Endometrium (tissue), 2 donors: ENCODE results near the gene SDK2.

Experiments
- FAIRE-seq: peaks from 2 replicates; lab custom pipeline; 2012; peaks lifted over from hg19 to GRCh38; lab: Jason Lieb, UNC
- donor health status: control.
- donor health status: control.

The SDK2 gene

DNA sequence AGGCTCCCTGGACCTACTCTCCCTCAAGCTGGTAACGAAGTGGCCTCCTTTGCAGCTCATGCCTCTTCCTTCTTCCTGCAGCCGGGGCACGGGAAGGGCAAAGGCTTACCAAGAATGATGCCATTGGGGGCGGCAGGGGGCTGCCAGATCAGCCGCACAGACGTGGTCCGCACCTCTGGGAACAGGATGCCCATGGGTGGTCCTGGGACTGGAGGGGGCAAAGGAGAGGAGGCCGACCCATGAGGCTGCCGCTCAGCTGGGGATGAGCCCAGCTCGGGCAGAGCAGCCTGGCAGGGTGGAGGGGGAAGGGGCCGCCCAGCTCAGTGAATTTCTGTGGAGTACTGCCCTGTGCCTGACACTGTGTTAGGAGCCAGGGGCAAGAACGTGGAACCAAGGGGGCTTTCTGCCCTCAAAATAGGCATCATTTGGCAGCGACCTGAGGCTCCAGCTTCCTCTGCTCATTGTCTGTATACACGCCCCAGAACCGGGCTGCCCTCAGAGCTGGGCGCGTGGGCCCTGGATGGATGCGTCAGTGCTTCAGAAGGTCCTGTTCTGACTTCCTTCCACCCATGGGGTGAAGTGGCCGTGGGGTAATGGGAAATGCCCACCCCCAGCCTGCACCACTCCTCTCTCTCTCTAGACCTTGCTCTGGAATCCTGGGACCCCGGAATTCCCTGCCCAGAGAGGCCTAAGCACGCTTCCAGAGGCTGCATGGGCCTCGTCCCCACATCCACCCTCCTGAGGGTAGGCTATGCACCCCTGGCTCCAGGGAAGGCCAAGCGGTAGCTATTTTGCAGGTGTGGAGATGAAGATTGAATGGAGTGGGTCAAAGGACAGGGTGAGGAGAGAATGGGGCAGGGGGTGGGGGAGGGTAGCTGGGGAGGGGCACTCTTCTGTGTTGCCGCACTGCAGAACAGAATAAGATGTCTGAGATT, 252.6 kb downstream of the SDK2 start:
- no peak for FAIRE-seq

DNA sequence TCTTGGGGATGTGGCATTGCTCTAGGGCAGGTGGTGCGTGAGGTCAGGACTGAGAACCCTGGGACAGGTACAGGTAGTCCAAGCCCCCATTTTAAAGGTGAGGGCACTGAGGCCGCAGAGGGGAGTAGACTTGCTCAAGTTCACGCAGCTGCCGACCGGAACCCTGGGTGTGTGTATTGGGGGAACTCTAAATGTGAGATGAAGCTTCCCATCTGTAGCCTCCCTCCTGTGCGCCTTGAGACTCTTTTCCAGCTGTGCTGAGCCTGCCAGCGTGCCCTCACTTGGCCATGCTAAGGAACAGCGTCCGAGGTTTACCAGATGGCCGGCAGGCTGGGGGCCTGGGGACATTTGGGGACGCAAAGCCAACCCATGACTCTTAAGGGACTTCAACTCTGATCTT, 253.4 kb downstream of the SDK2 start:
- FAIRE-seq: no peak

- no peak for FAIRE-seq
Measured at GRCh38 chr17:73390221-73390620, 254.0 kb downstream of the SDK2 start.

DNA sequence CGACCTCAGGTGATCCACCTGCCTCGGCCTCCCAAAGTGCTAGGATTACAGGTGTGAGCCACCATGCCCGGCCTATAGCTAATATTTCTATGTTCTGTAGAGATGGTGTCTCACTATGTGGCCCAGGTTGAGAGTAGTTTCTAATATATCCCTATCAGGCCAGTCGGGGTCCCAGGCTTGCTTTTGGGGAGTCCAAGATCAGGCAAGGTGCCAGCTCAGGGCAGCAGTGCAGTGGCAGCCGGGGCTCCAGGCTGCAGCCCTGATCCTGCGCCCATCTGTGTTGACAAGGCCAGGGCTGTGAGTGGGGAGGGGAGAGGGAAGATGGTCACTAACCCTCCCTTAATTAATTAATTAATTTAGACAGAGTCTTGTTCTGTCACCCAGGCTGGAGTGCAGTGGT, 254.8 kb downstream of the SDK2 start:
- FAIRE-seq: no peak

DNA sequence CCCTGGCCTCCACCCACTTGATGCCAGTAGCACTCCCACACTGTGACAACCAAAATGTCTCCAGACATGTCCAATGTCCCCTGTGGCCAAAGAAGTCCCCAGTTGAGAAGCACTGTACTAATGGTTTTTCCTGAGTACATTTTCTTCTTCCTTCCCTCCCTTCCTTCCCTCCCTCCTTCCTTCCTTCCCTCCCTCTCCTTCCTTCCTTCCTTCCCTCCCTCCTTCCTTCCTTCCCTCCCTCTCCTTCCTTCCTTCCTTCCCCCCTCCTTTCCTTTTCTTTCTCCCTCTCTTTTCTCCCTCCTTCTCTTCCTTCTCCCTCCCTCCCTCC, 255.7 kb downstream of the SDK2 start:
- no peak for FAIRE-seq

DNA sequence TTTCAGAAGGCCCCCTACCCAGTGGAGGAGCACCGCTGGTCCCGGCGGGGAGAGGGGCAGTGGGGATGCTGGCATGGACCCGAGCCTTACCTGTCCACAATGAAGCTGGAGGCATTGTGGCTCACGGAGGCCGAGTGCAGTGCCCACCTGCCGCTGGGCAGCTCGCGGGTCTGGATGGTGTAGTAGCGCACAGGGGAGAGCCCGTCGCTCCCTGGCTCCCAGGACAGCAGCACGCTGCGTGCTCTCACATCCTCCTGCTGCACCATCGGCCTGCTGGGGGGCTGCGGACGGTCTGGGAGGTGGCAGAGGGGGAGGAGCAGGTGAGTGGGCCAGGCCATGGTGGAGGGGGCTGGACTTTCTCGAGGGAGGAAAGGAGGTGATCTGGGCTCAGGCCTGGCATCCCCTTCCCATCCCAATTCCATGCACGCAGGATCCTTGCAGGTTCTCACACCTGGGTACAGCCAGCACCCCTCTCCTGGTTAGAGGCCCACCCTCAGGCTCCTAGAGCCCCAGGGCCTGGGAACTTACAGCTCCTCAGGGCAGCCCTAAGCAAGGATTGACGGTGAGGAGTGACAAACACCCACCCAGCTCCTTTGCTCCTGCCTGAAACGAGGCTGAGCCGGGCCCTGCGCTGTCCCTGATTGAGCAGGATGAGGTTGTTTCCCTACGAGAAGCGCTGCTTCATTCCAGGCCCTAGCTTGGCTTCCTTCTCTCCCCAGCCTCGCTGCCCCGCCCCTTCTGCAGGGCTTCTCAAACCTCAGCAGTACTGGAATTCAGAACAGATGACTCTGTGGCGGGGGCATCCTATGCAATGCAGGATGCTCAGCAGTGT, 256.3 kb downstream of the SDK2 start:
- no peak for FAIRE-seq

DNA sequence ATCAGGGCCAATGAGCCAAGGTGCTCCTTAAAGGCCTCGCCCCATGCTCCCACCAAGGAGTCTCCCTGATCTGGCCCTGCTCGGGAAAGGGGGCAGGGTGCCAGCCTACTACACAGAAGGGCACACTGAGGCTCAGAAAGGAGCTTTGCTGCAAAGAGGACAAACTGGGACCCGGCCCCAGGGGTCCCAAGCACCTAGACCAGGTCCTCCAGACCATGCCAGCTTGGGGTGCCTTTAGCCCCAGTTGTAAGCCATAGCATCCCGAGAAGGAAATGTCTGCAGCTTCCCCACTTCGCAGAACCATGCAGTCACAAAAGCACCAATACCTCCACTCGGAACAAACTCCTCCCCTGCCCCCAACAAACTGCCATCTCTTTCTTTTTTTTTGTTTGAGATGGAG, 257.7 kb downstream of the SDK2 start:
- FAIRE-seq: no peak

GRCh38 chr17:73384926-73385325, 259.3 kb downstream of the SDK2 start:
- no peak for FAIRE-seq

DNA sequence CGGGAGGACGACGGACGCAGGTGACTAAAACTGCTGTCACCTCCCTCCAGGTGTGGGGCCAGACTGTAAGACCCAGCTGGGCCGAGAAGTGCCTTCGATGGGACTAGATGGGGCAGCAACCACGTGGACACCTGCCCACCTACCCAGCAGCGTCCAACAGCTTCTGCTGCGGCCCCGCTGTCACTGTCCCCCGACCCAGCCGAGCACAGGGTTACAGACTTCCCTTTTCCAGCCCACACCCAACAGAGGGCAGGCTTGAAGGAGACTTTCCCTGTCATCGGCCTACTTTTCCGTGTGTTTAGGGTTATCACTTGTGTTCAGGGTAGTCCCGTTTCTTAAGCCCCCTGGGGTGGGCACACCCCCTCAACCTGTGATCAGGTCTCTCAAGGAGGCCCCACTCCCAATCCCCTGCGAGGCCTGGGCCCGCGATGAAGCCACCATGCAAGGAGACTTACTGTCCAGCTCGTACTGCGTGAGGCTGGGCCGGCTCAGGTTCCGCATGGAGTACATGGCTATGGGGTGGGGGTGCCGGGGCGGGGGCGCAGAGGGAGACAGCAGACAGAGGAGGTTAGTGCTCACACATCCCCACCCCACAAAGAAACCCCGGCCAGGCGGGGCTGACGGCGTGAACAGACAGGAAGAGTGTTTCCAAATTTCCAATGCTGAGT, 263.7 kb downstream of the SDK2 start:
- FAIRE-seq: no peak

DNA sequence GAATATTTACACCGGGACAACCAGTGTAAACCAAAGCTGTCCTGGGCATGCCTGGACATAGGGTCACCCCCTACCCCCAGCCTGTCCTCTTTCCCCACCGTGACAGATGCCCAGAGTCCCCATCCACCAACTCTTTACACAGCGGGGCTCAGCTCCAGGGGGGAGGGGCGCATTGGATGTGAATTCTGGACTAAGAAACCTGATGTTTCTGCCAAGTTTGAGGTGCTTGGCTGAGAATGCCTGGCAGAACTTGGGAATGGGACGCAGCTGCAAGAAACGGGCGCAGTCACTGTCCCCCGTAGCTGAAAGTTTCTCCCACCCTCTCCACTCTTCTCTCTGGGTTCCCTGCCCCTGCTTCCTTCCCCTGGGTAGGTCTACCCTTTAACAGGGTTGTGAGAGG, 264.4 kb downstream of the SDK2 start:
- FAIRE-seq: no peak

DNA sequence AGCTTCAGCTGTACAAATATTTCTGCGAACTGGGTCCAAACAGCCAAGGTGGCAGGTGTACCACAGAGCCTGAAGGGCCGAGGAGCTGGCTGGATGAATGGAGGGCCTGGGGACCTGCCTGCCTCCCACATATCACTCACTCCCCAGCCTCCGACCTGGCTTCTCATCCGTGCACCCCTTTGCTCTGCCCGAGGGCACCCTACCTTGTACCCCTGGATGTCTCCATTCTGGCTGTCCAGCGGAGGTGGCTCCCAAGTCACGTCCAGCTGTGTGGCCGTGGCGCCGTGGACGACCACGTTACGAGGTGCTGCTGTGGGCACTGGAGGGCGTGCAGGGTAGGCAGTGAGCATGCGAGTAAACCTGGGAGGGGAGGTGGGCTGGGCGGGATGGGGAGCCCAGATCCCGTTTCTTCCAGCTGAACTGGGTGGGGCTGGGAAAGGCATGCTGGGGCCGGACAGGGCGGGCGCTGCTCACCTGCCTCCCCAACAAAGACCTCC, 265.2 kb downstream of the SDK2 start:
- no peak for FAIRE-seq

GRCh38 chr17:73376636-73377035, 267.6 kb downstream of the SDK2 start:
- no peak for FAIRE-seq

DNA sequence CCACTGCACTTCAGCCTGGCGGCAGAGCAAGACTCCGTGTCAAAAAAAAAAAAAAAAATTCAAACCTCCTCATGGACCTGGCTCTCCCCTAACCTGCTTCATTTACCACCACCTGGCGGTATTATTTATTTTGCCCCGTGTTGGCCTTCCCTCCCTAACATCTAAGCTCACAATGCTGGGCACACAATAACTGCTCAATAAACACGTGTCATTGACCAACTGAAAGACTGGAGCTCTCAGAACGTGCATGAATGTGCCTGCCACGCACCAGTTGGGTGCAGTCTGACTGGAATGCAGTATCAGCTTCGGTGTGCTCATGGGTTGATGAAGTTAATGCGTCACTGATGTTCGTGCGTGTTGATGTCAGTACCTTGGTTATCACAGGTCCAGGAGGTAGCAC, 268.1 kb downstream of the SDK2 start:
- no peak for FAIRE-seq

GRCh38 chr17:73371836-73372235, 272.4 kb downstream of the SDK2 start:
- no peak for FAIRE-seq

GRCh38 chr17:73371285-73371684, 273.0 kb downstream of the SDK2 start:
- no peak for FAIRE-seq

- peak; percentile 72 for FAIRE-seq
Measured at GRCh38 chr17:73369817-73370490, 274.3 kb downstream of the SDK2 start.

DNA sequence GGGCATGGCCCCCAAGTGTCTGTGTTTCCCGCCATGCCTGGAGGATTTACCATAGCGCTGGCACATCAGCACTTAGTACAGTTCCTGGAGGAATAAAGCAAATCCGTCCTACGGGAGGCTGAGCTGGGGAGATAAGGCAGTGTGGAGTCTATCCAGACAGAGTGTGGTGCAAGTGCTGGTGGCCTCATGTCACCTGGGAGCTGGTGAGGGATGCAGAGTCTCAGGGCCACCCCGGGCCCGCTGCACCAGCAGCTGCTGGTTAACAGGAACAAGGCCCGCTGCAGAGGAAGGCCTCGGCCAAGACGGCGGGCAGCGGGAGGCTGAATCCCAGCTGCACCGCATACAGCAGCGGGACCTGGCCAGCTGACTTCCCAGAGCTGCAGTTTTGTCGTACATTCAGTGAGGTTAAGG, 275.1 kb downstream of the SDK2 start:
- FAIRE-seq: no peak

GRCh38 chr17:73368085-73368631, 276.1 kb downstream of the SDK2 start:
- no peak for FAIRE-seq

GRCh38 chr17:73365906-73366623, 278.2 kb downstream of the SDK2 start:
- FAIRE-seq: no peak

DNA sequence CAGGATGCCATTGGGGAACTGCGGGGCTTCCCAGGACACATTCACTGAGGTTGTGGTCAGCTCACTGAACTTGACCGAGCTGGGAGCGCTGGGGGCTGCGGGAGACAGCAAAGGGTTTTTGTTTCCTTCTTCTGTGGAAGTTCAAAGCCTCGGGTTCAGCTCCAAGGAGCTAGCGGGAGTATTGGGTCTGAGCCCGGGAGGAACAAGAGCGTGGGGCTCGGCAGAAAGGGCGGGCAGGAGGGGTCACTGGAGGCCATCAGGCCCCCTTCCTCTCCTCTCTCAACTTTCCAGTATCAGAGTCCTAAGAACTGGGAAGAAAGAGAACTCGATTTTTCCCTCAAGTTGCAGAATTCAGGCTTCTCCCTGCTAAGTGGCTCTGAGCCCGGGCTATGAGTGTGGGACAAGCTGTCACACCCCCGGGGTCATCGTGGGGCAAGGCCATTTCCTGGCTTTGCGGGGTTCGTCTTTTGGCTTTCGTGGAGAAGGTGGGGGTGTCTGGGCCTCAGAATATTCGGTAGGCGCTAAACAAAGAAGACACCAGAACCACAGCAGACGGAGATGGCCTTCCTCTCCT, 278.9 kb downstream of the SDK2 start:
- no peak for FAIRE-seq

DNA sequence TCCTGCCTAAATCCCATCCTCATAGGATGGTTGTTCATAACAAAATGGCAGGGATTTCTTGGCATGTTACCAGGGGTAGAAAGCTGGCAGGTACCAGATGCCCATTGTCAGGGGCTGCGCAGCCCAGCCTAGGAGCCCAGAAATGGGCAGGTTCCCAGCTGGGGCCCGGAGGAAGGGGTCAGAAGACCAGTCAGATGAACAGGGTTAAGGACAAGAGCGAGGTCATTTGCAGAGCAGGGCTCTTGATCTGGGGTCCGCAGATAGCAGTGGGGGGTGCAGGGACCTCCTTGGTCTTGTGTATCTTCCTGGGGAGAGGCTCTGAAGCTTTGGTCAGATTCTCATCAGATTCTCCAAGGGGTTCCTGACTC, 280.1 kb downstream of the SDK2 start:
- FAIRE-seq: no peak
